ENCODE data around the gene TBCC. TPM values are rescaled to one million over a fixed set of nuclear protein-coding genes. Genes with fewer than 3 reads are reported as not detected.

The TBCC gene
- total and polyA plus RNA-seq, 2 of the 13 experiments (the other 11 are each of a cell fraction or from before 2014, with no cell fraction given) = 14.8 to 36.1 TPM

GRCh38 chr6:42783177-42783875, 37.4 kb upstream of the TBCC start (continued):
- TF ChIP-seq, protein P1, sequence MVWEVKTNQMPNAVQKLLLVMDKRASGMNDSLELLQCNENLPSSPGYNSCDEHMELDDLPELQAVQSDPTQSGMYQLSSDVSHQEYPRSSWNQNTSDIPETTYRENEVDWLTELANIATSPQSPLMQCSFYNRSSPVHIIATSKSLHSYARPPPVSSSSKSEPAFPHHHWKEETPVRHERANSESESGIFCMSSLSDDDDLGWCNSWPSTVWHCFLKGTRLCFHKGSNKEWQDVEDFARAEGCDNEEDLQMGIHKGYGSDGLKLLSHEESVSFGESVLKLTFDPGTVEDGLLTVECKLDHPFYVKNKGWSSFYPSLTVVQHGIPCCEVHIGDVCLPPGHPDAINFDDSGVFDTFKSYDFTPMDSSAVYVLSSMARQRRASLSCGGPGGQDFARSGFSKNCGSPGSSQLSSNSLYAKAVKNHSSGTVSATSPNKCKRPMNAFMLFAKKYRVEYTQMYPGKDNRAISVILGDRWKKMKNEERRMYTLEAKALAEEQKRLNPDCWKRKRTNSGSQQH (CRISPR knock-in tag; IDR thresholded peaks at IDR 0.05; ENCODE audit: low read depth) = peak; percentile 43; the same call in 1 of the 2 replicates
- TF ChIP-seq ZNF639 (CRISPR knock-in tag; conservative IDR thresholded peaks at IDR 0.05) = peak; percentile 44; the same call in 1 of the 2 replicates
- no peak for TF ChIP-seq ZBTB49 (CRISPR knock-in tag; IDR thresholded peaks at IDR 0.05; ENCODE audit: borderline replicate concordance)
- TF ChIP-seq SOX13 (IDR thresholded peaks at IDR 0.05) = no peak
- TF ChIP-seq SOX13 (CRISPR knock-in tag; conservative IDR thresholded peaks at IDR 0.05 in 1 of 2, IDR thresholded peaks at IDR 0.05 in 1 of 2) = peak; percentile 50 to 86; a peak in 3 of 4 replicates
- TF ChIP-seq, protein P2, sequence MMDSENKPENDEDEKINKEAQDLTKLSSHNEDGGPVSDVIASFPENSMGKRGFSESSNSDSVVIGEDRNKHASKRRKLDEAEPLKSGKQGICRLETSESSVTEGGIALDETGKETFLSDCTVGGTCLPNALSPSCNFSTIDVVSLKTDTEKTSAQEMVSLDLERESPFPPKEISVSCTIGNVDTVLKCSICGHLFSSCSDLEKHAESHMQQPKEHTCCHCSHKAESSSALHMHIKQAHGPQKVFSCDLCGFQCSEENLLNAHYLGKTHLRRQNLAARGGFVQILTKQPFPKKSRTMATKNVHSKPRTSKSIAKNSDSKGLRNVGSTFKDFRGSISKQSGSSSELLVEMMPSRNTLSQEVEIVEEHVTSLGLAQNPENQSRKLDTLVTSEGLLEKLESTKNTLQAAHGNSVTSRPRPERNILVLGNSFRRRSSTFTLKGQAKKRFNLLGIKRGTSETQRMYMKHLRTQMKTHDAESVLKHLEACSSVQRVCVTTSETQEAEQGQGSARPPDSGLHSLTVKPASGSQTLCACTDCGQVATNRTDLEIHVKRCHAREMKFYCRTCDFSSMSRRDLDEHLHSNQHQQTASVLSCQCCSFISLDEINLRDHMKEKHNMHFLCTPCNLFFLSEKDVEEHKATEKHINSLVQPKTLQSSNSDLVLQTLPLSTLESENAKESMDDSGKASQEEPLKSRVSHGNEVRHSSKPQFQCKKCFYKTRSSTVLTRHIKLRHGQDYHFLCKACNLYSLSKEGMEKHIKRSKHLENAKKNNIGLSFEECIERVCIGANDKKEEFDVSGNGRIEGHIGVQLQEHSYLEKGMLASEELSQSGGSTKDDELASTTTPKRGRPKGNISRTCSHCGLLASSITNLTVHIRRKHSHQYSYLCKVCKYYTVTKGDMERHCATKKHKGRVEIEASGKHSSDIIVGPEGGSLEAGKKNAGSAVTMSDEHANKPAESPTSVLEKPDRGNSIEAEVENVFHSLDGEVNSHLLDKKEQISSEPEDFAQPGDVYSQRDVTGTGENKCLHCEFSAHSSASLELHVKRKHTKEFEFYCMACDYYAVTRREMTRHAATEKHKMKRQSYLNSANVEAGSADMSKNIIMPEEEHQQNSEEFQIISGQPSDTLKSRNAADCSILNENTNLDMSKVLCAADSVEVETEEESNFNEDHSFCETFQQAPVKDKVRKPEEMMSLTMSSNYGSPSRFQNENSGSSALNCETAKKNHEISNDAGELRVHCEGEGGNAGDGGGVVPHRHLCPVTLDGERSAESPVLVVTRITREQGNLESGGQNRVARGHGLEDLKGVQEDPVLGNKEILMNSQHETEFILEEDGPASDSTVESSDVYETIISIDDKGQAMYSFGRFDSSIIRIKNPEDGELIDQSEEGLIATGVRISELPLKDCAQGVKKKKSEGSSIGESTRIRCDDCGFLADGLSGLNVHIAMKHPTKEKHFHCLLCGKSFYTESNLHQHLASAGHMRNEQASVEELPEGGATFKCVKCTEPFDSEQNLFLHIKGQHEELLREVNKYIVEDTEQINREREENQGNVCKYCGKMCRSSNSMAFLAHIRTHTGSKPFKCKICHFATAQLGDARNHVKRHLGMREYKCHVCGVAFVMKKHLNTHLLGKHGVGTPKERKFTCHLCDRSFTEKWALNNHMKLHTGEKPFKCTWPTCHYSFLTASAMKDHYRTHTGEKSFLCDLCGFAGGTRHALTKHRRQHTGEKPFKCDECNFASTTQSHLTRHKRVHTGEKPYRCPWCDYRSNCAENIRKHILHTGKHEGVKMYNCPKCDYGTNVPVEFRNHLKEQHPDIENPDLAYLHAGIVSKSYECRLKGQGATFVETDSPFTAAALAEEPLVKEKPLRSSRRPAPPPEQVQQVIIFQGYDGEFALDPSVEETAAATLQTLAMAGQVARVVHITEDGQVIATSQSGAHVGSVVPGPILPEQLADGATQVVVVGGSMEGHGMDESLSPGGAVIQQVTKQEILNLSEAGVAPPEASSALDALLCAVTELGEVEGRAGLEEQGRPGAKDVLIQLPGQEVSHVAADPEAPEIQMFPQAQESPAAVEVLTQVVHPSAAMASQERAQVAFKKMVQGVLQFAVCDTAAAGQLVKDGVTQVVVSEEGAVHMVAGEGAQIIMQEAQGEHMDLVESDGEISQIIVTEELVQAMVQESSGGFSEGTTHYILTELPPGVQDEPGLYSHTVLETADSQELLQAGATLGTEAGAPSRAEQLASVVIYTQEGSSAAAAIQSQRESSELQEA (CRISPR knock-in tag; IDR thresholded peaks at IDR 0.05; ENCODE audit: not compliant biosample characterization) = peak; percentile 96
- peak; percentile 55; the same call in 1 of the 2 replicates for TF ChIP-seq RXRB (CRISPR knock-in tag; IDR thresholded peaks at IDR 0.05; ENCODE audit: borderline replicate concordance)
- TF ChIP-seq GATAD1 (CRISPR knock-in tag; IDR thresholded peaks at IDR 0.05) = peak; percentile 46; the same call in 1 of the 2 replicates
- TF ChIP-seq, protein P3, sequence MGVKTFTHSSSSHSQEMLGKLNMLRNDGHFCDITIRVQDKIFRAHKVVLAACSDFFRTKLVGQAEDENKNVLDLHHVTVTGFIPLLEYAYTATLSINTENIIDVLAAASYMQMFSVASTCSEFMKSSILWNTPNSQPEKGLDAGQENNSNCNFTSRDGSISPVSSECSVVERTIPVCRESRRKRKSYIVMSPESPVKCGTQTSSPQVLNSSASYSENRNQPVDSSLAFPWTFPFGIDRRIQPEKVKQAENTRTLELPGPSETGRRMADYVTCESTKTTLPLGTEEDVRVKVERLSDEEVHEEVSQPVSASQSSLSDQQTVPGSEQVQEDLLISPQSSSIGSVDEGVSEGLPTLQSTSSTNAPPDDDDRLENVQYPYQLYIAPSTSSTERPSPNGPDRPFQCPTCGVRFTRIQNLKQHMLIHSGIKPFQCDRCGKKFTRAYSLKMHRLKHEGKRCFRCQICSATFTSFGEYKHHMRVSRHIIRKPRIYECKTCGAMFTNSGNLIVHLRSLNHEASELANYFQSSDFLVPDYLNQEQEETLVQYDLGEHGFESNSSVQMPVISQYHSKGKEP (CRISPR knock-in tag; IDR thresholded peaks at IDR 0.05) = peak; percentile 16; the same call in 1 of the 2 replicates
- TF ChIP-seq TAF15 (IDR thresholded peaks at IDR 0.05; ENCODE audit: low read depth, low read length, poor library complexity, severe bottlenecking) = peak; percentile 97
- TF ChIP-seq RCOR2 (CRISPR knock-in tag; IDR thresholded peaks at IDR 0.05) = no peak
